K562 (cell line): ENCODE data around the gene SDE2. TPM values are rescaled to one million over a fixed set of nuclear protein-coding genes. Genes with fewer than 3 reads are reported as not detected.

Experiments used
- CC2D1A ChIP-seq: fragments of 450-650 bp; IDR thresholded peaks from 2 replicates; pipeline ENCODE4 v1.6.1; 2017; ENCODE audit warnings: mild to moderate bottlenecking
- CCNT2 ChIP-seq: IDR thresholded peaks from 2 replicates; pipeline ENCODE4 v1.6.1; 2011; ENCODE audit warnings: borderline replicate concordance, low read depth, mild to moderate bottlenecking, moderate library complexity, mixed read lengths, low read length; ENCODE audit not compliant: insufficient read length; ENCODE audit errors: extremely low read depth
- ELF1 ChIP-seq: fragments of 200-800 bp; sonication (Bioruptor generic); IDR thresholded peaks from 2 replicates; pipeline ENCODE4 v1.6.1; 2016; ENCODE audit warnings: missing genetic modification characterization, missing compliant biosample characterization
- ETV6 ChIP-seq, 3 experiments: fragments of 150-350 bp in 1 of 3; sonication (generic) in 1 of 3; formaldehyde crosslinking in 1 of 3; IDR thresholded peaks; 2 replicates each; pipeline versions ENCODE4 v1.6.1 to v1.8.0; 2014 to 2022; ENCODE audit warnings: borderline replicate concordance in 2 of 3, low read depth in 2 of 3, antibody characterized with exemption in 1 of 3, low read length in 1 of 3, mild to moderate bottlenecking in 1 of 3, missing genetic modification reagents in 1 of 3
- GATAD2B ChIP-seq: fragments of 450-650 bp; IDR thresholded peaks from 2 replicates; pipeline ENCODE4 v1.6.1; 2017; ENCODE audit warnings: mild to moderate bottlenecking, borderline replicate concordance
- HDAC1 ChIP-seq, 2 experiments: fragments of 450-650 bp; IDR thresholded peaks; 2 replicates each; pipeline ENCODE4 v1.6.1; 2016 to 2017; ENCODE audit warnings: inconsistent platforms in 1 of 2, mild to moderate bottlenecking in 1 of 2, moderate library complexity in 1 of 2
- MEF2D ChIP-seq: conservative IDR thresholded peaks from 2 replicates; pipeline ENCODE4 v1.6.1; 2016; ENCODE audit warnings: low read depth, missing genetic modification characterization, missing compliant biosample characterization
- NEUROD1 ChIP-seq: fragments of 150-350 bp; IDR thresholded peaks from 2 replicates; pipeline ENCODE4 v1.6.1; 2014; ENCODE audit warnings: borderline replicate concordance, low read length, low read depth; ENCODE audit not compliant: partially characterized antibody
- POU5F1 ChIP-seq: fragments of 150-350 bp; IDR thresholded peaks from 2 replicates; pipeline ENCODE4 v1.6.1; 2014; ENCODE audit warnings: borderline replicate concordance, low read length, low read depth, mild to moderate bottlenecking; ENCODE audit not compliant: partially characterized antibody
- ZFP36 ChIP-seq: fragments of 150-350 bp; IDR thresholded peaks from 2 replicates; pipeline ENCODE4 v1.6.1; 2018; ENCODE audit warnings: low read length, low read depth; ENCODE audit not compliant: partially characterized antibody
- ZNF174 ChIP-seq: fragments of 250-450 bp; sonication (Bioruptor Pico); IDR thresholded peaks from 2 replicates; pipeline ENCODE4 v1.4.0; 2020; ENCODE audit warnings: mild to moderate bottlenecking
- polyA plus RNA-seq, 8 experiments: library from polyadenylated mRNA; depleted of rRNA in 4 of 8; stranded (reverse) in 5 of 8; unstranded in 3 of 8; fragments of >200 nt; fragmentation: Nextera tagmentation in 2 of 8; fragmentation: Illumina TruSeq in 1 of 8; extraction: Ambion mirVana in 2 of 8; extraction: Trizol in 1 of 8; gene quantifications; 2 replicates each; pipeline versions ENCODE4 v1.2.1 to v1.2.3, GENCODE V29; 2011 to 2014; ENCODE audit warnings: inconsistent platforms in 1 of 8, missing spikeins in 1 of 8
- total RNA-seq, 7 experiments: library from RNA; depleted of rRNA in 6 of 7; stranded (reverse); fragments of >200 nt in 6 of 7; fragmentation: Illumina TruSeq in 2 of 7; extraction: Trizol in 2 of 7; gene quantifications; 2 replicates each; pipeline versions ENCODE4 v1.2.1 to v1.2.3, GENCODE V29; 2011 to 2021; ENCODE audit warnings: low replicate concordance in 1 of 7
- TF ChIP-seq, protein P1 (sequence below): sonication (generic); formaldehyde crosslinking; IDR thresholded peaks from 2 replicates; pipeline ENCODE4 v1.8.1; 2023; ENCODE audit warnings: mild to moderate bottlenecking, missing genetic modification reagents
- TF ChIP-seq, protein P2 (sequence below), 2 experiments: fragments of 450-650 bp in 1 of 2; sonication (generic) in 1 of 2; formaldehyde crosslinking in 1 of 2; IDR thresholded peaks; 2 replicates each; pipeline versions ENCODE4 v1.7.1 to v1.9.0; 2016 to 2022; ENCODE audit warnings: inconsistent platforms in 1 of 2, mild to moderate bottlenecking in 1 of 2, missing genetic modification reagents in 1 of 2
- TF ChIP-seq, protein P3 (sequence below): sonication (generic); formaldehyde crosslinking; IDR thresholded peaks from 2 replicates; pipeline ENCODE4 v1.8.1; 2022; ENCODE audit warnings: missing genetic modification reagents

SDE2 gene
- total and polyA plus RNA-seq, 9 of the 15 experiments (the other 6 are each of a cell fraction or from before 2014, with no cell fraction given): 14.3 to 62.3 (median 46.0) TPM

DNA sequence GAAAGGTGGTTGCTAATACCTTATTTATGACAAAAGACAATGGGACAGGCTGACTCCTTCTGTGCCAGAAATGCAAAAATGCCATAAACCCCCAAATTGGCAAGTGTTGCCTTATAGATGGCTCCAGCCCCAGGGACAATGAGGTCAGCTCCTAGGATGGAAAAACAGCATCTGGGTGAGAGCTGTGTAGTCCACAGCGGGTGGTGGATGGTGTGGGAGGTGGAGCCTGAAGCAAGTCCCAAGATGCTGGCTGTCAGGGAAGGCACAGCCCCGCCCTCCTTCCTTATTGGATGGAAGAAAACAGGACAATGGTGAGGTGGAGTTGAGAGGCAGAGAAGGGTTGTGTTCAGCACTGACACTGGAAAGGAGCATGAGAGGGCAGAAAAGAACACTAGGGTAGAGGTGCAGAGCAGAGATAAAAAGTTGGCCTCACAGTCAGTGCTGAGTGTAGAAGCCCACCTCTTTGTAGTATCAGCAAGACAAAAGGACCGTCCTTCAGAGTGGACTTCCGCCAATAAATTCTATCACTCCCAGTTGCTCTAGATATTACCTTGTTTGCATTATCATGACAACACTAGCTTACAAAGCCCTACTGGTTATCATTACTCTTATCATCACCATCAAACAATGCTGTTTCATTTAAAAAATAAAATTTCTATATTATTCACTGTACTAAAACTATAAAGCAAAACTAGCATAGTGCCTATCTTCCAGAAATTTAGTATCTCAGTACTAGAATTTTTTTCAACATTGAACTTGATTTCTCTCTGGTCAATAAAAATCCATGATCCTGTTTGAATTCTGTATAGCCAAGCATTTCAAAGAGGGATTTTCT, 3.7 kb upstream of the SDE2 start (continued):
- TF ChIP-seq, protein P1, sequence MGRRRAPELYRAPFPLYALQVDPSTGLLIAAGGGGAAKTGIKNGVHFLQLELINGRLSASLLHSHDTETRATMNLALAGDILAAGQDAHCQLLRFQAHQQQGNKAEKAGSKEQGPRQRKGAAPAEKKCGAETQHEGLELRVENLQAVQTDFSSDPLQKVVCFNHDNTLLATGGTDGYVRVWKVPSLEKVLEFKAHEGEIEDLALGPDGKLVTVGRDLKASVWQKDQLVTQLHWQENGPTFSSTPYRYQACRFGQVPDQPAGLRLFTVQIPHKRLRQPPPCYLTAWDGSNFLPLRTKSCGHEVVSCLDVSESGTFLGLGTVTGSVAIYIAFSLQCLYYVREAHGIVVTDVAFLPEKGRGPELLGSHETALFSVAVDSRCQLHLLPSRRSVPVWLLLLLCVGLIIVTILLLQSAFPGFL (CRISPR knock-in tag): no peak
- TF ChIP-seq CCNT2 (peak; percentile 69), HDAC1 (IDR thresholded peaks at IDR 0.05) (peak in 1 of 2 experiments; percentile 84; a peak in 2 of 4 replicates), CC2D1A (peak; percentile 56; the same call in 1 of the 2 replicates), MEF2D (tag) (peak; percentile 10; the same call in 1 of the 2 replicates), NEUROD1 (peak; percentile 45), POU5F1 (no peak), ETV6 (IDR thresholded peaks at IDR 0.05; ENCODE audit: borderline replicate concordance in 1 of 2, low read depth in 2 of 2, low read length in 1 of 2) (no peak), ETV6 (CRISPR knock-in tag; IDR thresholded peaks at IDR 0.05; ENCODE audit: borderline replicate concordance) (no peak), ZFP36 (peak; percentile 29), GATAD2B (peak; percentile 37; the same call in 1 of the 2 replicates), ELF1 (tag) (peak; percentile 36; the same call in 1 of the 2 replicates), ZNF174 (CRISPR knock-in tag) (no peak)
- TF ChIP-seq, protein P2, sequence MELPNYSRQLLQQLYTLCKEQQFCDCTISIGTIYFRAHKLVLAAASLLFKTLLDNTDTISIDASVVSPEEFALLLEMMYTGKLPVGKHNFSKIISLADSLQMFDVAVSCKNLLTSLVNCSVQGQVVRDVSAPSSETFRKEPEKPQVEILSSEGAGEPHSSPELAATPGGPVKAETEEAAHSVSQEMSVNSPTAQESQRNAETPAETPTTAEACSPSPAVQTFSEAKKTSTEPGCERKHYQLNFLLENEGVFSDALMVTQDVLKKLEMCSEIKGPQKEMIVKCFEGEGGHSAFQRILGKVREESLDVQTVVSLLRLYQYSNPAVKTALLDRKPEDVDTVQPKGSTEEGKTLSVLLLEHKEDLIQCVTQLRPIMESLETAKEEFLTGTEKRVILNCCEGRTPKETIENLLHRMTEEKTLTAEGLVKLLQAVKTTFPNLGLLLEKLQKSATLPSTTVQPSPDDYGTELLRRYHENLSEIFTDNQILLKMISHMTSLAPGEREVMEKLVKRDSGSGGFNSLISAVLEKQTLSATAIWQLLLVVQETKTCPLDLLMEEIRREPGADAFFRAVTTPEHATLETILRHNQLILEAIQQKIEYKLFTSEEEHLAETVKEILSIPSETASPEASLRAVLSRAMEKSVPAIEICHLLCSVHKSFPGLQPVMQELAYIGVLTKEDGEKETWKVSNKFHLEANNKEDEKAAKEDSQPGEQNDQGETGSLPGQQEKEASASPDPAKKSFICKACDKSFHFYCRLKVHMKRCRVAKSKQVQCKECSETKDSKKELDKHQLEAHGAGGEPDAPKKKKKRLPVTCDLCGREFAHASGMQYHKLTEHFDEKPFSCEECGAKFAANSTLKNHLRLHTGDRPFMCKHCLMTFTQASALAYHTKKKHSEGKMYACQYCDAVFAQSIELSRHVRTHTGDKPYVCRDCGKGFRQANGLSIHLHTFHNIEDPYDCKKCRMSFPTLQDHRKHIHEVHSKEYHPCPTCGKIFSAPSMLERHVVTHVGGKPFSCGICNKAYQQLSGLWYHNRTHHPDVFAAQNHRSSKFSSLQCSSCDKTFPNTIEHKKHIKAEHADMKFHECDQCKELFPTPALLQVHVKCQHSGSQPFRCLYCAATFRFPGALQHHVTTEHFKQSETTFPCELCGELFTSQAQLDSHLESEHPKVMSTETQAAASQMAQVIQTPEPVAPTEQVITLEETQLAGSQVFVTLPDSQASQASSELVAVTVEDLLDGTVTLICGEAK (IDR thresholded peaks at IDR 0.05): no peak
- TF ChIP-seq, protein P2 (CRISPR knock-in tag; IDR thresholded peaks at IDR 0.05): no peak
- TF ChIP-seq, protein P3, sequence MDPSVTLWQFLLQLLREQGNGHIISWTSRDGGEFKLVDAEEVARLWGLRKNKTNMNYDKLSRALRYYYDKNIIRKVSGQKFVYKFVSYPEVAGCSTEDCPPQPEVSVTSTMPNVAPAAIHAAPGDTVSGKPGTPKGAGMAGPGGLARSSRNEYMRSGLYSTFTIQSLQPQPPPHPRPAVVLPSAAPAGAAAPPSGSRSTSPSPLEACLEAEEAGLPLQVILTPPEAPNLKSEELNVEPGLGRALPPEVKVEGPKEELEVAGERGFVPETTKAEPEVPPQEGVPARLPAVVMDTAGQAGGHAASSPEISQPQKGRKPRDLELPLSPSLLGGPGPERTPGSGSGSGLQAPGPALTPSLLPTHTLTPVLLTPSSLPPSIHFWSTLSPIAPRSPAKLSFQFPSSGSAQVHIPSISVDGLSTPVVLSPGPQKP (CRISPR knock-in tag): no peak
